ENCODE data around the gene F7. TPM values are rescaled to one million over a fixed set of nuclear protein-coding genes. Genes with fewer than 3 reads are reported as not detected.

Gene F7
- total and polyA plus RNA-seq, 2 donors (not counting 3 experiments of a cell fraction or from before 2014, with no cell fraction given) = not detected

DNA sequence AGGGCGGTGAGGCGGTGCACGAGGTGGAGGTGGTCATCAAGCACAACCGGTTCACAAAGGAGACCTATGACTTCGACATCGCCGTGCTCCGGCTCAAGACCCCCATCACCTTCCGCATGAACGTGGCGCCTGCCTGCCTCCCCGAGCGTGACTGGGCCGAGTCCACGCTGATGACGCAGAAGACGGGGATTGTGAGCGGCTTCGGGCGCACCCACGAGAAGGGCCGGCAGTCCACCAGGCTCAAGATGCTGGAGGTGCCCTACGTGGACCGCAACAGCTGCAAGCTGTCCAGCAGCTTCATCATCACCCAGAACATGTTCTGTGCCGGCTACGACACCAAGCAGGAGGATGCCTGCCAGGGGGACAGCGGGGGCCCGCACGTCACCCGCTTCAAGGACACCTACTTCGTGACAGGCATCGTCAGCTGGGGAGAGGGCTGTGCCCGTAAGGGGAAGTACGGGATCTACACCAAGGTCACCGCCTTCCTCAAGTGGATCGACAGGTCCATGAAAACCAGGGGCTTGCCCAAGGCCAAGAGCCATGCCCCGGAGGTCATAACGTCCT is 43.4 kb downstream of the F7 start:
- no peak for FAIRE-seq
- no peaks in the 10 kb centered on the region for H3K9me3 ChIP-seq (replicated peaks; ENCODE audit: control insufficient read depth, insufficient read depth, low read length)
- CTCF ChIA-PET = no interaction called here
- no peak overlapping the region for H3K4me2 ChIP-seq (ENCODE audit: insufficient read depth, low read length)
- H3K27ac ChIP-seq (ENCODE audit: insufficient read depth, low read depth, low read length) = no peak overlapping the region
- POLR2A ChIA-PET = no interaction called here
- no peak for DNase-seq (ENCODE audit: low read depth, low spot score)
- dilution Hi-C loops (cut with MboI; ENCODE audit: extremely low pct_ligation_motif_present, low sequenced_read_pairs) (no loop called here), intact Hi-C loops (cut with micrococcal nuclease) (no loop called here)
- no peak overlapping the region for H3K9ac ChIP-seq (replicated peaks; ENCODE audit: extremely low read depth, insufficient read depth, low read length)
- BruUV-seq (replicated peaks) = no TSS peak
- peaks cover 0 to 10% of the 10 kb centered on the region in 2 experiments for H3K27me3 ChIP-seq (ENCODE audit: control insufficient read depth in 2 of 2, insufficient read depth in 2 of 2, low read length in 2 of 2)
- H3K36me3 ChIP-seq (ENCODE audit: control insufficient read depth in 2 of 2, extremely low read depth in 1 of 2, insufficient read depth in 2 of 2, low read length in 2 of 2) = no peaks in the 10 kb centered on the region
- no peaks in the 10 kb centered on the region for H3K9me1 ChIP-seq (replicated peaks; ENCODE audit: control insufficient read depth, extremely low read depth, insufficient read depth, low read length)
- no peak overlapping the region for H2AFZ ChIP-seq (ENCODE audit: low read depth, low read length)
- H3K4me3 ChIP-seq (replicated peaks in 1 of 3; ENCODE audit: insufficient read depth in 1 of 3, low read depth in 1 of 3, low read length in 3 of 3) = no peak overlapping the region
- peaks cover 3% of the 10 kb centered on the region for H3K4me1 ChIP-seq (ENCODE audit: control insufficient read depth, extremely low read depth, insufficient read depth, low read length)
- no peaks in the 10 kb centered on the region for H3K79me2 ChIP-seq (ENCODE audit: control insufficient read depth, insufficient read depth, low read length)
- H4K20me1 ChIP-seq (replicated peaks; ENCODE audit: control insufficient read depth, extremely low read depth, insufficient read depth, low read length) = no peaks in the 10 kb centered on the region
- no peak for TF ChIP-seq MAX (IDR thresholded peaks at IDR 0.05; ENCODE audit: insufficient read depth, insufficient read length)
- no peak for TF ChIP-seq POLR2AphosphoS5 (IDR thresholded peaks at IDR 0.05; ENCODE audit: insufficient read depth, low read depth, low read length)
- TF ChIP-seq GATA2 (IDR thresholded peaks at IDR 0.05; ENCODE audit: insufficient read depth, insufficient read length, low read depth, low read length) = no peak
- no peak for TF ChIP-seq EZH2 (IDR thresholded peaks at IDR 0.05; ENCODE audit: borderline replicate concordance, low read depth, low read length, severe bottlenecking)
- no peak for TF ChIP-seq POLR2A (IDR thresholded peaks at IDR 0.05; ENCODE audit: low read depth, low read length)
- TF ChIP-seq JUN (IDR thresholded peaks at IDR 0.05; ENCODE audit: borderline replicate concordance, insufficient read depth, insufficient read length, low read depth) = no peak
- no peak for TF ChIP-seq FOS (IDR thresholded peaks at IDR 0.05; ENCODE audit: borderline replicate concordance, insufficient read depth, low read length)
- no peak for TF ChIP-seq MYC (IDR thresholded peaks at IDR 0.05; ENCODE audit: low read depth, low read length)
- TF ChIP-seq CTCF (IDR thresholded peaks at IDR 0.05; ENCODE audit: extremely low read depth in 1 of 2, insufficient read depth in 1 of 2, low read depth in 1 of 2, low read length in 2 of 2) = no peak
